OCI-LY7 (cell line): ENCODE measurements around the gene C3. TPM values are rescaled to one million over a fixed set of nuclear protein-coding genes. Genes with fewer than 3 reads are reported as not detected.
A peak's percentile ranks its signal among the peaks of the same experiment; 100 is the strongest.

Source experiments
- BruUV-seq: library from RNA; stranded (reverse); fragments of 400-500 nt; replicated peaks from 2 replicates; lab custom pipeline; 2021; lab: Mats Ljungman, UMichigan
- CTCF ChIA-PET: fragments of 300-600 bp; sonication (Branson Sonifier 250); formaldehyde crosslinking; loops from one replicate; lab custom pipeline; 2022; ENCODE audit warnings: antibody characterized with exemption; ENCODE audit not compliant: unreplicated experiment; lab: Charles Lee
- POLR2A ChIA-PET: fragments of 300-600 bp; sonication (Branson Sonifier 250); formaldehyde crosslinking; loops from one replicate; lab custom pipeline; 2022; ENCODE audit warnings: antibody characterized with exemption; lab: Charles Lee
- DNase-seq: peaks from one replicate; pipeline ENCODE4 v3.0.0-alpha.2; 2015; ENCODE audit warnings: low spot score
- H2AFZ ChIP-seq: fragments of 200-600 bp; sonication (generic), shearing (Covaris generic); 2 replicates; pipeline ENCODE4 v1.6.1; 2014; ENCODE audit warnings: mild to moderate bottlenecking, antibody characterized with exemption, low read length, moderate library complexity
- H3K27ac ChIP-seq: fragments of 200-600 bp; sonication (generic); 2 replicates; pipeline ENCODE4 v1.5.1; 2014; ENCODE audit warnings: mixed run types, low read depth, mild to moderate bottlenecking, moderate library complexity, low read length, inconsistent platforms; ENCODE audit not compliant: poor library complexity, severe bottlenecking
- H3K36me3 ChIP-seq: fragments of 200-600 bp; sonication (generic); 2 replicates; pipeline ENCODE4 v1.6.1; 2014; ENCODE audit warnings: mild to moderate bottlenecking, antibody characterized with exemption, low read length, moderate library complexity, mixed read lengths; ENCODE audit not compliant: insufficient read depth
- H3K4me1 ChIP-seq: fragments of 200-600 bp; sonication (generic); 2 replicates; pipeline ENCODE4 v1.5.1; 2014; ENCODE audit warnings: mild to moderate bottlenecking, low read length; ENCODE audit not compliant: insufficient read depth, poor library complexity, severe bottlenecking
- H3K4me2 ChIP-seq: fragments of 200-600 bp; sonication (generic); 2 replicates; pipeline ENCODE4 v1.6.1; 2014; ENCODE audit warnings: mild to moderate bottlenecking, low read length
- H3K4me3 ChIP-seq: fragments of 200-600 bp; sonication (generic); 2 replicates; pipeline ENCODE4 v1.5.1; 2014; ENCODE audit warnings: mild to moderate bottlenecking, low read depth, low read length; ENCODE audit not compliant: poor library complexity, severe bottlenecking
- H3K79me2 ChIP-seq: fragments of 200-600 bp; sonication (generic); 2 replicates; pipeline ENCODE4 v1.6.1; 2016; ENCODE audit warnings: low read depth, mild to moderate bottlenecking, low read length, moderate library complexity, mixed read lengths; ENCODE audit not compliant: insufficient read depth
- H3K9me2 ChIP-seq: fragments of 200-600 bp; sonication (generic); 2 replicates; pipeline ENCODE4 v1.6.1; 2016; ENCODE audit warnings: mild to moderate bottlenecking, low read length, mixed read lengths; ENCODE audit not compliant: insufficient read depth
- H3K9me3 ChIP-seq: fragments of 200-600 bp; sonication (generic); 2 replicates; pipeline ENCODE4 v1.6.1; 2014; ENCODE audit warnings: mild to moderate bottlenecking, mixed run types, low read length, mixed read lengths
- H4K20me1 ChIP-seq: fragments of 200-600 bp; sonication (generic); 2 replicates; pipeline ENCODE4 v1.6.1; 2014; ENCODE audit warnings: mild to moderate bottlenecking, antibody characterized with exemption, low read length, moderate library complexity, mixed read lengths; ENCODE audit not compliant: insufficient read depth
- CTCF ChIP-seq: fragments of 200-600 bp; sonication (generic); conservative IDR thresholded peaks from 2 replicates; pipeline ENCODE4 v1.5.1; 2014; ENCODE audit warnings: mild to moderate bottlenecking, antibody characterized with exemption, low read length, moderate library complexity, mixed read lengths
- EZH2phosphoT487 ChIP-seq: fragments of 200-600 bp; sonication (generic); IDR thresholded peaks from 2 replicates; pipeline ENCODE4 v1.6.1; 2018; ENCODE audit warnings: low read depth, borderline replicate concordance, mild to moderate bottlenecking, mixed run types, antibody characterized with exemption, low read length, moderate library complexity, mixed read lengths
- intact Hi-C: fragments of 100-400 bp; cut with micrococcal nuclease; formaldehyde crosslinking; loops from one replicate; pipeline ENCODE4 v1.10.0; 2022; ENCODE audit not compliant: unreplicated experiment
- total RNA-seq, 2 experiments: library from RNA; depleted of rRNA in 1 of 2; stranded (reverse); fragments of >200 nt in 1 of 2; shearing (Covaris generic) in 1 of 2; gene quantifications; 2 replicates each; pipeline ENCODE4 v1.2.3, GENCODE V29; 2014 to 2022

C3 gene
- total RNA-seq, 2 experiments from 2014 or later, result 0.13 TPM; not detected in 1

DNA sequence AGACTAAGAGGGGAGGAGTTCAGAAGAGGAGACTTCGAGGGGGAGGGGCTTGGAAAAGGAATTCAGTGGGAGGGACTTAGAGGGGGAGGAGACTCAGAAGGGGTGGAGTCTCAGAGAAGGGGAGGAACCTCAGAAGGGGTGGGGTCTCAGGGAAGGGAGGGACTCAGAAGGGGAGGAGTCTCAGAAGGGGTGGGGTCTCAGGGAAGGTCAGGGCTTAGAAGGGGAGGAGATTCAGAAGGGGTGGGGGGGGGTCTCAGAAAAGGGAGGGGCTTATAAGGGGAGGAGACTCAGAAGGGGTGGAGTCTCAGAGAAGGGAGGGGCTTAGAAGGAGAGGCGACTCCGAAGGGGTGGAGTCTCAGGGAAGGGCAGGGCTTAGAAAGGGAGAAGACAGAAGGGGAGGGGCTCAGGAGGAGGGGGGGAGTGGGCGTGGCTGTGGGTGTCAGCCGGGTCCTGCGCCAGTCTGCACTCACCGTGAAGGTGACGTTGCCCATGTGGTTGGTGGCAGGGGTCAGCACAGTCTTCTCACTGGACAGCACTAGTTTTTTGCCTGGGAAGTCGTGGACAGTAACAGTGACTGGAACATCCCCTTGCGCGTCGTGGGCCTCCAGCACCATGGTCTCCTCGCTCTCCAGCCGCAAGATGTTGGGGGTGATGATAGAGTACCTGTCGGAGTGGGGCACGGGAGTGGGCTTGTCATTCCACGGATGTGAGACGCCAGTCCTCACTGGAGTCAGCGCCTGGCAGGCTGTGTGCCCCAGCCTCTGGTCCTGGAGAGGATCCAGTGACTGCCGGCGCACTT is 1.5 kb downstream of the C3 start:
- Histone ChIP-seq H3K27ac (no peak overlapping the region), H3K4me2 (no peak overlapping the region), H3K4me1 (peaks cover 47% of the 10 kb centered on the region), H3K4me3 (no peak overlapping the region), H3K9me2 (no peaks in the 10 kb centered on the region), H3K9me3 (no peaks in the 10 kb centered on the region), H2AFZ (no peak overlapping the region), H3K79me2 (no peaks in the 10 kb centered on the region), H4K20me1 (no peaks in the 10 kb centered on the region), H3K36me3 (no peaks in the 10 kb centered on the region)
- no peak for TF ChIP-seq EZH2phosphoT487
- TF ChIP-seq CTCF, result no peak
- DNase-seq, result peak; percentile 86
- intact Hi-C loops, result loop anchor here (2.0 kb wide), 1 partner anchor 202 kb away; no protein-coding TSS in a partner anchor
- BruUV-seq, result no TSS peak
- CTCF ChIA-PET, result no interaction called here
- POLR2A ChIA-PET, result no interaction called here

DNA sequence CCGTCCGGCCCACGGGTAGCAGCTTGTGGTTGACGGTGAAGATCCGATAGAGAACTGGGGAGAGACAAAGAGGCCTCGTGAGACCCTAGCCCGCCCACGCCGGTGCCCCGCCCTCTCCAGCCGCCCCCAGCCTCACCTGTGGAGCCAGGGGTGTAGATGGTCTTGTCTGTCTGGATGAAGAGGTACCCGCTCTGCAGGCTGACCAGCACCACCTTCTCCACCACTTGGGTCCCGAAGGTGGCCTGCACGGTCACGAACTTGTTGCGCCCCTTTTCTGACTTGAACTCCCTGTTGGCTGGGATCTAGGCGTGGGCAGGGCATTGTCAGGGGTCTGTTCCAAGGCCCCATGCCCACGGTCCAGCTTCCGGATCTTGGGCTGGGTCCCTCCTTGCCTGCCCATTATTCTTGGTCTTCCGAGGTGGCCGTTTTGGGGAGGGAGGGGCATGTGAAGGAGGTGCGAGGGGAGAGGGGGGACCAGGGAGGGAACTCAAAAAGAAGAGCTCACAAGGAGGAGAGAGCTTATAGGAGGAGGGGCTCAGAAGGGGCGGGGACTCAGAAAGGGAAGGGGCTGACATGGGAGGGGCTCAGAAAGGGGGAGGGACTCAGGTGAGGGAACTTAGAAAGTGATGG is 2.2 kb downstream of the C3 start:
- intact Hi-C loops, result loop anchor here (2.0 kb wide), 1 partner anchor 201 kb away; no protein-coding TSS in a partner anchor
- Histone ChIP-seq H3K4me1 (peaks cover 40% of the 10 kb centered on the region), H3K4me2 (no peak overlapping the region), H2AFZ (no peak overlapping the region), H3K4me3 (no peak overlapping the region), H3K36me3 (no peaks in the 10 kb centered on the region), H3K9me2 (no peaks in the 10 kb centered on the region), H3K9me3 (no peaks in the 10 kb centered on the region), H3K79me2 (no peaks in the 10 kb centered on the region), H4K20me1 (no peaks in the 10 kb centered on the region), H3K27ac (no peak overlapping the region)
- no peak for DNase-seq
- POLR2A ChIA-PET, result interaction anchor here (0.8 kb wide), 1 partner anchor 175 kb away, joined by 7 read pairs; no protein-coding TSS in a partner anchor
- TF ChIP-seq EZH2phosphoT487 (no peak), CTCF (no peak)
- CTCF ChIA-PET, result no interaction called here
- BruUV-seq, result no TSS peak
